ENCODE measurements around the gene SORCS1.

- TF ChIP-seq CTCF (IDR thresholded peaks at IDR 0.05) (no peak), EZH2phosphoT487 (IDR thresholded peaks at IDR 0.05) (no peak)
Observed at GRCh38 chr10:106960812-106961211, 203.7 kb downstream of the SORCS1 start.

All from neural progenitor cell (in vitro differentiated cells).